ENCODE data around the gene PUM2. TPM values are rescaled to one million over a fixed set of nuclear protein-coding genes. Genes with fewer than 3 reads are reported as not detected.
A peak's percentile ranks its signal among the peaks of the same experiment; 100 is the strongest.

The PUM2 gene
- total RNA-seq, 4 donors from 2014 or later = 62.0 to 78.2 (median 73.5) TPM

GRCh38 chr2:20352581-20353216, 2.1 kb upstream of the PUM2 start:
- Histone ChIP-seq H3K4me3 (no peak overlapping the region), H3K27me3 (no peaks in the 10 kb centered on the region), H3K4me1 (peaks cover 0 to 34% (median 20%) of the 10 kb centered on the region in 4 donors), H3K36me3 (no peaks in the 10 kb centered on the region), H3K27ac (peak overlapping the region in 3 of 4 donors; percentile 94 to 99 (median 98)), H3K9me3 (no peaks in the 10 kb centered on the region)
- TF ChIP-seq EP300 (IDR thresholded peaks at IDR 0.05) (no peak), CTCF (IDR thresholded peaks at IDR 0.05) (no peak)
- 68 to 77% methylated on average over 5 of the region's 5 CpGs for WGBS, 2 donors
- DNase-seq (ENCODE audit: low spot score in 2 of 2) = no peak

- Histone ChIP-seq H3K27me3 (no peaks in the 10 kb centered on the region), H3K4me1 (peaks cover 0 to 39% (median 25%) of the 10 kb centered on the region in 4 donors), H3K9me3 (no peaks in the 10 kb centered on the region), H3K4me3 (no peak overlapping the region), H3K36me3 (no peaks in the 10 kb centered on the region), H3K27ac (peak overlapping the region in 3 of 4 donors; percentile 94 to 99 (median 98))
- TF ChIP-seq CTCF (IDR thresholded peaks at IDR 0.05) = no peak
- TF ChIP-seq EP300 (IDR thresholded peaks at IDR 0.05) = no peak
- no peak for TF ChIP-seq POLR2A (IDR thresholded peaks at IDR 0.05)
- DNase-seq (ENCODE audit: low spot score in 2 of 2) = no peak
- WGBS, 2 donors = 57 to 59% methylated on average over 4 of the region's 4 CpGs
Measured at GRCh38 chr2:20352230-20352578, 1.6 kb upstream of the PUM2 start.

GRCh38 chr2:20351555-20352229, 1.0 kb upstream of the PUM2 start:
- no peak for TF ChIP-seq POLR2A (IDR thresholded peaks at IDR 0.05)
- no peak for TF ChIP-seq CTCF (IDR thresholded peaks at IDR 0.05)
- no peak for TF ChIP-seq EP300 (IDR thresholded peaks at IDR 0.05)
- Histone ChIP-seq H3K36me3 (no peaks in the 10 kb centered on the region), H3K9me3 (no peaks in the 10 kb centered on the region), H3K4me3 (peak overlapping the region; percentile 85 to 96 (median 90)), H3K27me3 (no peaks in the 10 kb centered on the region), H3K27ac (peak overlapping the region; percentile 55 to 99 (median 96)), H3K4me1 (peaks cover 0 to 44% (median 27%) of the 10 kb centered on the region in 4 donors)
- no peak for DNase-seq (ENCODE audit: low spot score in 2 of 2)
- WGBS, 2 donors = 28% methylated on average over 13 of the region's 13 CpGs

- 0 to 1% methylated on average over 37 to 50 of the region's 67 CpGs for WGBS, 2 donors
- TF ChIP-seq CTCF (IDR thresholded peaks at IDR 0.05) = peak in 1 of 5 experiments; percentile 7
- no peak for TF ChIP-seq EP300 (IDR thresholded peaks at IDR 0.05)
- no peak for TF ChIP-seq POLR2A (IDR thresholded peaks at IDR 0.05)
- Histone ChIP-seq H3K27me3 (no peaks in the 10 kb centered on the region), H3K36me3 (peaks cover 0 to 4% (median 0%) of the 10 kb centered on the region in 3 donors), H3K4me3 (peak overlapping the region; percentile 85 to 96 (median 90)), H3K27ac (peak overlapping the region; percentile 94 to 99 (median 97)), H3K9me3 (no peaks in the 10 kb centered on the region), H3K4me1 (peaks cover 0 to 59% (median 28%) of the 10 kb centered on the region in 4 donors)
- DNase-seq (ENCODE audit: low spot score in 2 of 2) = no peak
Measured at GRCh38 chr2:20350041-20350712, 467 bp downstream of the PUM2 start.

- peak overlapping the region; percentile 85 to 96 (median 90) for H3K4me3 ChIP-seq
- H3K4me1 ChIP-seq = peaks cover 0 to 62% (median 28%) of the 10 kb centered on the region in 4 donors
- no peaks in the 10 kb centered on the region for H3K9me3 ChIP-seq
- no peaks in the 10 kb centered on the region for H3K27me3 ChIP-seq
- no peak for DNase-seq (ENCODE audit: low spot score in 2 of 2)
- TF ChIP-seq CTCF (IDR thresholded peaks at IDR 0.05) (no peak), POLR2A (IDR thresholded peaks at IDR 0.05) (no peak), EP300 (IDR thresholded peaks at IDR 0.05) (no peak)
- H3K36me3 ChIP-seq = peaks cover 0 to 4% (median 0%) of the 10 kb centered on the region in 3 donors
- WGBS, 2 donors = 2% methylated on average over 5 of the region's 5 CpGs
- peak overlapping the region in 2 of 4 donors; percentile 98 to 99 for H3K27ac ChIP-seq
Measured at GRCh38 chr2:20349513-20349921, 1.1 kb downstream of the PUM2 start.

Data from tibial nerve (tissue), 4 donors.